ENCODE data around the gene MINDY2. TPM values are rescaled to one million over a fixed set of nuclear protein-coding genes. Genes with fewer than 3 reads are reported as not detected.
A peak's percentile ranks its signal among the peaks of the same experiment; 100 is the strongest.
"Not testable (repeated sequence)": the region's sequence is repeated elsewhere in the genome, so short reads cannot be mapped to it uniquely, and the experiment has no call there.

The MINDY2 gene
- total RNA-seq, 2 experiments from 2014 or later = 17.3 to 18.0 TPM

- ChIA-PET CTCF (interaction anchor here (0.7 to 4.1 kb wide), 6 partner anchors 10 to 533 kb away, joined by 3 to 30 read pairs (median 6); partner anchors contain the start of gene MINDY2), POLR2A (interaction anchor here (1.3 to 2.6 kb wide), 3 partner anchors 10 to 12 kb away, joined by 3 to 10 read pairs (median 6); partner anchors contain the start of genes ADAM10 and MINDY2)
- Mint-ChIP-seq H3K4me1 (peaks cover 2% of the 10 kb centered on the region), H3K27me3 (peaks cover 6% of the 10 kb centered on the region), H3K4me3 (no peak overlapping the region), H3K36me3 (ENCODE audit: low read depth) (no peaks in the 10 kb centered on the region), H3K27ac (no peak overlapping the region), H3K9me3 (peaks cover 8% of the 10 kb centered on the region)
- DNase-seq = no peak
Observed at GRCh38 chr15:58760385-58761009, 10.6 kb upstream of the MINDY2 start.

- POLR2A ChIA-PET = interaction anchor here (1.3 to 2.6 kb wide), 3 partner anchors 10 to 13 kb away, joined by 3 to 10 read pairs (median 6); partner anchors contain the start of genes ADAM10 and MINDY2
- Mint-ChIP-seq H3K27ac (no peak overlapping the region), H3K4me1 (peaks cover 2% of the 10 kb centered on the region), H3K4me3 (no peak overlapping the region), H3K27me3 (peaks cover 6% of the 10 kb centered on the region), H3K9me3 (peaks cover 8% of the 10 kb centered on the region), H3K36me3 (ENCODE audit: low read depth) (no peaks in the 10 kb centered on the region)
- DNase-seq = peak; percentile 34
- CTCF ChIA-PET = interaction anchor here (0.9 to 4.1 kb wide), 5 partner anchors 10 to 533 kb away, joined by 3 to 30 read pairs (median 7); partner anchors contain the start of gene MINDY2
Observed at GRCh38 chr15:58761010-58761388, 10.1 kb upstream of the MINDY2 start.

- ChIA-PET POLR2A (interaction anchor here (0.6 kb wide), 1 partner anchor 9 kb away, joined by 3 read pairs; no protein-coding TSS in a partner anchor), CTCF (interaction anchor here (4.1 kb wide), 1 partner anchor 9 kb away, joined by 30 read pairs; the partner anchor contains the start of gene MINDY2)
- H3K4me3 Mint-ChIP-seq = no peak overlapping the region
- no peaks in the 10 kb centered on the region for H3K36me3 Mint-ChIP-seq (ENCODE audit: low read depth)
- peaks cover 8% of the 10 kb centered on the region for H3K9me3 Mint-ChIP-seq
- peaks cover 2% of the 10 kb centered on the region for H3K4me1 Mint-ChIP-seq
- H3K27me3 Mint-ChIP-seq = peaks cover 6% of the 10 kb centered on the region
- H3K27ac Mint-ChIP-seq = no peak overlapping the region
- no peak for DNase-seq
Observed at GRCh38 chr15:58762285-58762684, 8.8 kb upstream of the MINDY2 start.

GRCh38 chr15:58762731-58763130 is 8.4 kb upstream of the MINDY2 start:
- peaks cover 8% of the 10 kb centered on the region for H3K9me3 Mint-ChIP-seq
- no peak for DNase-seq
- H3K27ac Mint-ChIP-seq = no peak overlapping the region
- POLR2A ChIA-PET = interaction anchor here (0.6 kb wide), 1 partner anchor 9 kb away, joined by 3 read pairs; no protein-coding TSS in a partner anchor
- CTCF ChIA-PET = interaction anchor here (4.1 kb wide), 1 partner anchor 8 kb away, joined by 30 read pairs; the partner anchor contains the start of gene MINDY2
- no peak overlapping the region for H3K4me3 Mint-ChIP-seq
- peaks cover 6% of the 10 kb centered on the region for H3K27me3 Mint-ChIP-seq
- no peaks in the 10 kb centered on the region for H3K36me3 Mint-ChIP-seq (ENCODE audit: low read depth)
- H3K4me1 Mint-ChIP-seq = peaks cover 2% of the 10 kb centered on the region

- H3K27me3 Mint-ChIP-seq = peaks cover 5% of the 10 kb centered on the region
- no peaks in the 10 kb centered on the region for H3K4me1 Mint-ChIP-seq
- no peak for DNase-seq
- H3K4me3 Mint-ChIP-seq = no peak overlapping the region
- H3K36me3 Mint-ChIP-seq (ENCODE audit: low read depth) = no peaks in the 10 kb centered on the region
- ChIA-PET CTCF (no interaction called here), POLR2A (no interaction called here)
- H3K9me3 Mint-ChIP-seq = peaks cover 8% of the 10 kb centered on the region
- no peak overlapping the region for H3K27ac Mint-ChIP-seq
Observed at GRCh38 chr15:58764468-58764867, 6.6 kb upstream of the MINDY2 start.

- POLR2A ChIA-PET = no interaction called here
- CTCF ChIA-PET = interaction anchor here (0.9 kb wide), 1 partner anchor 538 kb away, joined by 4 read pairs; no protein-coding TSS in a partner anchor
- Mint-ChIP-seq H3K27ac (no peak overlapping the region), H3K4me1 (peaks cover 9% of the 10 kb centered on the region), H3K27me3 (peaks cover 5% of the 10 kb centered on the region), H3K4me3 (no peak overlapping the region), H3K36me3 (ENCODE audit: low read depth) (no peaks in the 10 kb centered on the region), H3K9me3 (peaks cover 8% of the 10 kb centered on the region)
- DNase-seq = no peak
Observed at GRCh38 chr15:58766290-58766689, 4.8 kb upstream of the MINDY2 start.

- H3K4me3 Mint-ChIP-seq; H3K27me3 Mint-ChIP-seq; H3K27ac Mint-ChIP-seq; CTCF ChIA-PET; H3K9me3 Mint-ChIP-seq; DNase-seq; H3K36me3 Mint-ChIP-seq (ENCODE audit: low read depth): not testable (repeated sequence)
- H3K4me1 Mint-ChIP-seq = peaks cover 10% of the 10 kb centered on the region
- POLR2A ChIA-PET = interaction anchor here (1.5 kb wide), 1 partner anchor 19 kb away, joined by 7 read pairs; the partner anchor contains the start of gene ADAM10
Observed at GRCh38 chr15:58768601-58769004, 2.5 kb upstream of the MINDY2 start.

GRCh38 chr15:58770519-58770856 is 614 bp upstream of the MINDY2 start:
- no peaks in the 10 kb centered on the region for H3K27me3 Mint-ChIP-seq
- H3K9me3 Mint-ChIP-seq = no peaks in the 10 kb centered on the region
- H3K4me3 Mint-ChIP-seq = no peak overlapping the region
- H3K4me1 Mint-ChIP-seq = peaks cover 10% of the 10 kb centered on the region
- no peak for DNase-seq
- ChIA-PET CTCF (interaction anchor here (0.7 to 2.4 kb wide), 38 partner anchors 9 to 543 kb away, joined by 3 to 35 read pairs (median 4); partner anchors contain the start of gene ADAM10), POLR2A (interaction anchor here (0.6 to 3.9 kb wide), 22 partner anchors 10 to 543 kb away, joined by 3 to 79 read pairs (median 4); partner anchors contain the start of genes ADAM10, RNF111 and SLTM)
- H3K36me3 Mint-ChIP-seq (ENCODE audit: low read depth) = peaks cover 3% of the 10 kb centered on the region
- peak overlapping the region; percentile 79 for H3K27ac Mint-ChIP-seq

GRCh38 chr15:58771621-58772250 is 634 bp downstream of the MINDY2 start:
- no peak overlapping the region for H3K4me3 Mint-ChIP-seq
- ChIA-PET CTCF (interaction anchor here (0.6 to 2.4 kb wide), 20 partner anchors 9 to 506 kb away, joined by 3 to 35 read pairs (median 5); partner anchors contain the start of gene ADAM10), POLR2A (interaction anchor here (0.9 to 3.9 kb wide), 12 partner anchors 9 to 439 kb away, joined by 3 to 79 read pairs (median 5); partner anchors contain the start of genes ADAM10 and SLTM)
- H3K9me3 Mint-ChIP-seq = no peaks in the 10 kb centered on the region
- H3K4me1 Mint-ChIP-seq = peaks cover 10% of the 10 kb centered on the region
- DNase-seq = peak; percentile 32
- H3K27me3 Mint-ChIP-seq = no peaks in the 10 kb centered on the region
- peak overlapping the region; percentile 84 for H3K27ac Mint-ChIP-seq
- peaks cover 3% of the 10 kb centered on the region for H3K36me3 Mint-ChIP-seq (ENCODE audit: low read depth)

- ChIA-PET CTCF (interaction anchor here (0.8 kb wide), 1 partner anchor 545 kb away, joined by 3 read pairs; no protein-coding TSS in a partner anchor), POLR2A (interaction anchor here (3.9 kb wide), 1 partner anchor 24 kb away, joined by 79 read pairs; the partner anchor contains the start of gene ADAM10)
- H3K27me3 Mint-ChIP-seq = no peaks in the 10 kb centered on the region
- H3K27ac Mint-ChIP-seq = no peak overlapping the region
- H3K4me1 Mint-ChIP-seq = peaks cover 16% of the 10 kb centered on the region
- peaks cover 3% of the 10 kb centered on the region for H3K36me3 Mint-ChIP-seq (ENCODE audit: low read depth)
- H3K9me3 Mint-ChIP-seq = no peaks in the 10 kb centered on the region
- no peak overlapping the region for H3K4me3 Mint-ChIP-seq
- DNase-seq = no peak
Observed at GRCh38 chr15:58773024-58773423, 1.9 kb downstream of the MINDY2 start.

GRCh38 chr15:58775402-58775801 is 4.3 kb downstream of the MINDY2 start:
- Mint-ChIP-seq H3K4me1 (peaks cover 11% of the 10 kb centered on the region), H3K27me3 (no peaks in the 10 kb centered on the region), H3K27ac (no peak overlapping the region), H3K4me3 (no peak overlapping the region), H3K36me3 (ENCODE audit: low read depth) (peaks cover 11% of the 10 kb centered on the region), H3K9me3 (no peaks in the 10 kb centered on the region)
- ChIA-PET POLR2A (no interaction called here), CTCF (interaction anchor here (0.7 kb wide), 1 partner anchor 675 kb away, joined by 3 read pairs; no protein-coding TSS in a partner anchor)
- DNase-seq = no peak

GRCh38 chr15:58777107-58777506 is 6.0 kb downstream of the MINDY2 start:
- H3K9me3 Mint-ChIP-seq = no peaks in the 10 kb centered on the region
- ChIA-PET CTCF (no interaction called here), POLR2A (interaction anchor here (1.0 kb wide), 1 partner anchor 214 kb away, joined by 3 read pairs; no protein-coding TSS in a partner anchor)
- no peak for DNase-seq
- H3K4me1 Mint-ChIP-seq = peaks cover 6% of the 10 kb centered on the region
- H3K36me3 Mint-ChIP-seq (ENCODE audit: low read depth) = peaks cover 11% of the 10 kb centered on the region
- H3K27ac Mint-ChIP-seq = no peak overlapping the region
- no peaks in the 10 kb centered on the region for H3K27me3 Mint-ChIP-seq
- H3K4me3 Mint-ChIP-seq = no peak overlapping the region

GRCh38 chr15:58779554-58779953 is 8.5 kb downstream of the MINDY2 start:
- DNase-seq = no peak
- Mint-ChIP-seq H3K4me1 (peaks cover 6% of the 10 kb centered on the region), H3K27ac (no peak overlapping the region), H3K9me3 (no peaks in the 10 kb centered on the region), H3K36me3 (ENCODE audit: low read depth) (peaks cover 15% of the 10 kb centered on the region), H3K27me3 (no peaks in the 10 kb centered on the region), H3K4me3 (no peak overlapping the region)
- ChIA-PET CTCF (interaction anchor here (1.4 kb wide), 1 partner anchor 8 kb away, joined by 4 read pairs; the partner anchor contains the start of gene MINDY2), POLR2A (no interaction called here)
